Skin epidermis (tissue), 12 donors: ENCODE measurements around the gene GAB4.
"Not testable (repeated sequence)": the region's sequence is repeated elsewhere in the genome, so short reads cannot be mapped to it uniquely, and the experiment has no call there.

Experiments used
- H3K27ac ChIP-seq, 21 experiments: fragments of 200-600 bp; sonication (generic) in 11 of 21; one replicate each; pipeline ENCODE4 v1.5.0; 2020; ENCODE audit warnings: mild to moderate bottlenecking in 3 of 21, inconsistent platforms in 2 of 21, moderate library complexity in 2 of 21
- H3K4me3 ChIP-seq, 7 experiments: fragments of 200-600 bp; sonication (generic) in 2 of 7; one replicate each; pipeline ENCODE4 v1.5.0; 2020; ENCODE audit warnings: inconsistent platforms in 2 of 7, mild to moderate bottlenecking in 2 of 7, moderate library complexity in 1 of 7

Gene GAB4

DNA sequence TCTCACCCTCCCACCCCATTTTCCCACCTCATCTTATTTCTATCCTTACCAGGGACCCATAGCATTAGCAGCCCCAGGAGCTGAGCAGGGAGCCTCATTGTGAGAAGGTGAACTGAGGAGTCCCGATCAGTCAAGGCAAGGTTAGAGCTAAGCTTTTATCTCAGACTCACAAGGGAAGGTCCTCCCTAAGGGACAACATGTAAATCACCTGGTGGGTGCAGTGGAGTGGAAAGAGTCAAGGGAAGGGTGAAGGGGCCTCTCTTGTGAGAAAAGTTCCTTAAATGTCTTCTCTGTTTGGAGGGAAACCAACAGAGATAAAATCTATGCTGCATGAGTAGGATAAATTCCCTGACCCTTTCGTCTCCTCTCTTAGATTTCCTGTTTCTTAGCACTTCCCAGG, 85.9 kb downstream of the GAB4 start:
- Histone ChIP-seq H3K4me3 (no peak overlapping the region), H3K27ac (no peak overlapping the region)

DNA sequence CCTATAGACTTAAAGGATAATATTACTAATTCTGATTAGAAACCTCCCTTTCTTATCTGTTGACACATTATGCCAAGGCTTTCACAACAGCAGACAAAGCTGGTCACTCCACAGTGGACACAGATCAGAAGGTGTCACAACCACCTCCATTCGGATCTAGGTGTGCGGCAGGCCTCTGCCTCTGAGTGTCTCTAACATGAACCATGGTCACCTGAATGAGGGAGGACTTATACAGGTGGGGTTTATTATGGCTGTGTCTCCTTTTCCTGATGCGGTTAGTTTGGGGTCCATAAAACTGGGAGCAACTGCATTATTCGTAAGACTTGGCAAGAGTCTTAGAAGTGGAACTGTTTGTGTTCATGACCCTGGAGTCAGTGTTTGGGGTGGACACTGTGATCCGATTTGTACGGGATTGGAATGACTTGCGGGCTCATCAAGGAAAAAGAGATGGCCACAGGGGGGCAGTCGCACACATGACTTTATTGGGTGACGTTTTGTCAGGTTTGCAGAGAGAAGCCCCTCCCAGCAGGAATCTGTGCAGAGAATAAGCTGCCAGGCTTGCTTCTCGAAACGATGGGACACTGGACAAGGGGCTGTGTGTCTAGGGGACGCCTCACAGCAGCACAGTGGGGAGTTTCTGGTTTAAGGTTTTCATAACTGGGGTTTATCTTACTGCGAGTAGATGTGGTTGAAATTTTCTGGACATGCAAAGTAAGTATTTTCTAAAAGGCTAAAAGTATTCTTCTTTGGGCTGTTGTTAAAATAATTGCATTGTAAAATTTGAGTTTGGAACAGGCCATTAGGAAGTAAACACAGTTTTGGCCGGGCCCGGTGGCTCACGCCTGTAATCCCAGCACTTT, 90.6 kb downstream of the GAB4 start:
- no peak overlapping the region for H3K4me3 ChIP-seq
- no peak overlapping the region for H3K27ac ChIP-seq

GRCh38 chr22:16915701-16916100, 92.3 kb downstream of the GAB4 start:
- H3K27ac ChIP-seq = no peak overlapping the region
- no peak overlapping the region for H3K4me3 ChIP-seq

- H3K4me3 ChIP-seq = not testable (repeated sequence)
Observed at GRCh38 chr22:16914911-16915310, 93.1 kb downstream of the GAB4 start.

GRCh38 chr22:16914006-16914405, 94.0 kb downstream of the GAB4 start:
- no peak overlapping the region for H3K27ac ChIP-seq
- H3K4me3 ChIP-seq = no peak overlapping the region

More at GRCh38 chr22:16914911-16915310, 93.1 kb downstream of the GAB4 start:
- H3K27ac ChIP-seq = not testable (repeated sequence)

GRCh38 chr22:16912281-16912680, 95.7 kb downstream of the GAB4 start:
- Histone ChIP-seq H3K4me3 (no peak overlapping the region), H3K27ac (no peak overlapping the region)
